ENCODE data around the gene TNFRSF14.

The TNFRSF14 gene

DNA sequence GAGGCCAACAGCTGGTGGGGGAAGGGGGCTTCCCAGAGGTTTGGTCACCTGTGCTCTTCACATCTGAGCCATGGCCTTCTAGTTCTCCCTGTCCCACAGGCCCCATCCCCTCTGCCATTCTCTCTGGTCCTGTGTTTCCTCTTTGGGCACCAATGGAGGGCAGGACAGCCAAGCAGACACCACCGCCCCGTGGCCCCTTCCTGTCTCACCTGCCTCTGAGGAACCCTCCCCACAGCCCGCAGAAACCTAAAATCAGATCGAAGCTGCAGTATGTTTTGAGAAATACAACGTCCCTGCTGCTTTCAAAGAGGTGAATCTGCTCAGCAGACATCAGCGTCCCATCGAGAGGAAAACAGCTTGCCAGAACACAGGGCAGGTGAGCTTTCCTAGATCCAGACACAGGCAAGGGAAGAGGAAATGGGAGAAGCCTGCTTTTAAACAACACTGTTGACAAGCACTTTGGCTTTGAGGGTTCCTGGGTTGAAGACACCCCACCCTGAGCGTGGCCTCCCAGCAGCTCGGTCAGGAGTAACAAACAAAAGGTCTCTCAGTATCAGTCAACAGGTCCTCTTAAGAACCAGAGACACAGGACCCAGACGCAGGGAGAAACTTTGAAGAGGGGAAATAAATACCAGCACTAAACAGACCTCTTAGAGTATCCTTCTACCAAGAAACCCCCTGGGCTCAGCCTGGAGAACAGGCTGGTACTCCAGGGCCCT, 32.1 kb upstream of the TNFRSF14 start:
- peak in 2 of 4 experiments; percentile 32 to 42 for DNase-seq

- no peak for DNase-seq
Observed at GRCh38 chr1:2525572-2525919, 30.6 kb upstream of the TNFRSF14 start.

- peak; percentile 64 to 86 (median 82) for DNase-seq
Observed at GRCh38 chr1:2525920-2526823, 30.0 kb upstream of the TNFRSF14 start, which contains the start of gene PANK4. TSS of gene PANK4 (minus strand) at chr1:2526596. CDS start at chr1:2526587, 9 bp downstream.

- DNase-seq = peak in 1 of 4 experiments; percentile 34
Observed at GRCh38 chr1:2526824-2527555, 29.2 kb upstream of the TNFRSF14 start.

DNA sequence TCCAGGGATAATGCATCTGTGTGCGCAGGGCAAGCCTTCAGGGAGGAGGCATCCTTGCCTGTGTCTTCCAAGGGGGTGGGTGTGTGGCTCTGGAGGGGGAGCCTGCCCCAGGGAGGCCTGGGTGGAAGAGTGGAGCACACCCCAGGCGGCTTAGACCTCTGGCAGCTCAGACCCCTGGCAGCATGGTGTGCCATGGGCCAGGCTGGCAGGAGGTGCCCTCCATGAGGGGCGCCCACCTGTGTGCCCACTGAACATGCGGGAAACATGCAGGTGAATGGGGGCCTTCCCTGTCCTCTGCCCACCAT, 28.7 kb upstream of the TNFRSF14 start:
- no peak for DNase-seq

- no peak for DNase-seq
Observed at GRCh38 chr1:2528016-2528415, 28.2 kb upstream of the TNFRSF14 start.

- DNase-seq = no peak
Observed at GRCh38 chr1:2528611-2528965, 27.6 kb upstream of the TNFRSF14 start.

GRCh38 chr1:2528966-2529783, 27.0 kb upstream of the TNFRSF14 start:
- DNase-seq = peak in 1 of 4 experiments; percentile 16

DNA sequence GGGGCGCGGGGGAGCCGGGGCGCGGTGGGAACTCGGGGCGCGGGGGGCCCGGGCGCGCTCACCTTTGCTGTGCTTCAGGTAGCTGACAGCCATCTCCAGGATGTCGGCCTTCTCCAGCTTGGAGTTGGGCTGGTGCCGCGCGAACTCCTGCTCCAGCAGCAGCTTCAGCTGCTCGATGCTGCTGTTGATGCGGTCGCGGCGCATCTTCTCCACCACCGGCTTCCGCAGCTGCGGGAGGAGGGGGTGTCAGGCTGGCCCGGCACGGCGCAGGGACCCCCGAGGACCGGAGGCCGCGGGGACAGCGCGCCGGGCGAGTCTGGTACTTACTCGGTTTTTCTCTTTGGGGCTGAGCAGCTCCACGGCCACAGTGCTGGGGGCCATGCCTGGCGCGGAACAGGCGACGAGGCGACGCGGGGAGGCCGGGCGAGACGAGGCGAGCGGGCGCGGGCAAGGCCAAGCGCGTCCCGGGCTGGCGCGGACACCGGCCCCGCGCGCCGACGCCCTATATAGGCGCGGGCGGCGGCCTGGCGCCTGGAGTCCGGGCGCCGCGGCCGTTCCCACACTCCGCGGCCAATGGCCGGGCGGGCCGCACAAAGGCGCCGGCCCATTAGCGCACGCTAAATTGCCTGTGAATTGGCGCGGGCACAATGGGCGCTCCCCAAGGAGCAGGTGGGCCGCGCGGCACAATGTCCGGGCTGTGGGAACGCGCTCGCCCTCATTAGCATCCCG, 26.2 kb upstream of the TNFRSF14 start, which contains the start of gene HES5:
Gene HES5, minus strand, starts transcription at position 480 of the 729 bp plus-strand sequence. Its CDS starts 99 bp downstream, at position 381.
- DNase-seq = peak in 1 of 4 experiments; percentile 26

DNA sequence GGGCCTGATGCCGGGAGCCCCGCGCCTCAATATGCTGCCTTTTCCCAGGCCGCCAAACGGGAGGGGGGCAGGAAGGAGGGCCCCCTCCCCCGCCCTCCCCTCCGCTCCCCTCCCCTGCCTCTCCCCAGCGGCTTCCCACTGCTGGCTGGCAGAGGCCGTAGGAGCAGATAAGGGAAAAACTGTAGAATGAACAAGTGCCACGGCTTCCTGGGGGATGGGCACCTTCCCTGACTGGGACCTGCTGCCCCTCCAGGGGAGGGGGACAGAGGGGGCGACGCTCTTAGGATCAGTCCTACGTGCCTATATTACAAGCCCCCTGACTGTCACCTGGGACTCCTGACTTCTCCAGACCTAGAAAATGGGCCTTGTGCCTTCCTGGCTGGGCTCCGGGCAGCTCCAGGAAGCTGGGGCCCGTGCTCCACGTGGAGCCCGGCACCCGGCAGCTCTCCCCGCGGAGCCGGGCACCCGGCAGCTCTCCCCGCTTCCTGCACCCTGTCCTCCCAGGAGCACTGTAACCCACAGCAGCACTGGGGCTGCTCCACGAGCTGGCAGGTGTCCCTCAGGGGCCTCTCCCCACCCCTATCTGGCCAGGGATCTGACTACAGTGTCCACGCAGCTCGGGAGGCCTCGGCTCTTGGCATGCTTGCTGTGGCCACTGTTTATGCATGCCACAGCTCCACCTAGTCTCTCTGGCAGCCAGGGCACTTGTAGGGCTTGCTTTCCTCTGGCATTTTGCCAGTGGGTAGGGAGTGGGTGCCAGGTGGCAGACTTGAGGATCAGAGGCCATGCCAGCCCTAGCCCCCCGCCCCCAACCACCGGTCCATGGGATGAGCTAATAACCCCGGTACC, 25.4 kb upstream of the TNFRSF14 start:
- DNase-seq = no peak

DNA sequence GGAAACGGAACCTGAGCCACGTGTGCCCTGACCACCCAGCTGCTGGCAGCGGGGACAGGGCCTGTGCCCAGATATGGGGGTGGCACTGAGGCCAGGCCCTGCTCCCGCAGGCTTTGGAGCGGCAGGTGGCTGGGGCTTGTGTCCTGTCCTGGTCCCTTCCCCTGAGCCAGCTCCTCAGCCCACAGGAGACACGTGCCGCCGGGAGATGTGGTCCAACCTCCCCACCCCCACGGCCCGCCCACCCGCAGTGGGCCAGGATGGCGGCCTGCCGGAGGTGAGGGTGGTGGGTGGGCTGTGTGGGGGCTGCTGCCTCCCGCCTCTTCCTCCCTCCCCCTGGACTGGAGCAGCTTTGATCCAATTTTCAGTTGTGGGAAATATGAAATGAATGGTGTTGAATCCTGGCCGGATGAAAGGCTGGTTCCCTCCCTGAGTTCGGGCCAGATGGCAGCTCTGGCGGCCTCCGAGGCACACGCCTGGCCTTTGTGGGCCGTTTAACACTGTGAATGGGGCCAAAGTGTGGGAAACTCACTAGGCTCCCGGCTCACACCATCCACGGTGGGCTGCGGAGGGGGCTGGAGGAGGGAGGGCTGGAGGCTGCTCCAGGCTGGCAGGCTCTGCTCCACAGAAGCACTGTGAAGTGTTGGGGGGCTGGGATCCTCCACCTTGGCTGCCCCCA, 23.5 kb upstream of the TNFRSF14 start:
- DNase-seq = no peak

- DNase-seq = no peak
Observed at GRCh38 chr1:2533365-2533764, 22.8 kb upstream of the TNFRSF14 start.

GRCh38 chr1:2534315-2534686, 21.9 kb upstream of the TNFRSF14 start:
- DNase-seq = no peak

DNA sequence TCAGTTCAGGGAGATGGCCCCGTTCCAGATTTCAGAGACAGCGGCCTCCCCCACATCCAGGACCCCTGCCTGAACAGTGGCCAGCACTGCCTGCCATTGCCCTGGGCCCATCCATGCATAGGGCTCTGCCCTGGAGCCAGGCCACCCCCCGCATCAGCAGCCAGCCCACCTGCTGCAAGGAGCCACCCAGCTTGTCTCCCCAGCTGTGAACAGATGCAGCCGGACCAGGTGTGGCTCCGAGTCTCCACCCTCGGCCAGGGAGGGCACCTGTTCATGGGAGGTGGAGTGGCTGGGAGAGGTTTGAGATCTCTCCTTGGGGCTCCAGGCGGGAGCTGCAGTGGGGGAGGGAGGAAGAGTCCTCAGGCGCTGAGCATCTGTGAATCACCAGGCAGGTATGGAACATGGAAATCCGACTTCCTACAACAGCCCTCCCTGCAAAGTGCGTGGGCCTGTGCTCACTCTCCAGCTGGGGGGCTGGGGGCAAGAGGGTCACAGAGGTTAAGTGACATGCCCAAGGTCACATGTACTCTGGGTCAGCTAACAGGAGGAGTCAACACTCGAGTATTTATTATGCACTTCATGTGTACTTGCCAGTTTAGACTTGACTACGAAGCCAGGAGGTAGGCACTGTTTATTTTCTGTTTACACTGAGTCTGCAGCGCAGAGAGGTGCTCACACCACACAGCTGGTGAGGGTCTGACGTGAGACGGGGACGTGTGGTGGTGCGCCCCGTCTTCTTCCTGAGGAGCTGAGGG, 21.3 kb upstream of the TNFRSF14 start:
- DNase-seq = no peak

DNA sequence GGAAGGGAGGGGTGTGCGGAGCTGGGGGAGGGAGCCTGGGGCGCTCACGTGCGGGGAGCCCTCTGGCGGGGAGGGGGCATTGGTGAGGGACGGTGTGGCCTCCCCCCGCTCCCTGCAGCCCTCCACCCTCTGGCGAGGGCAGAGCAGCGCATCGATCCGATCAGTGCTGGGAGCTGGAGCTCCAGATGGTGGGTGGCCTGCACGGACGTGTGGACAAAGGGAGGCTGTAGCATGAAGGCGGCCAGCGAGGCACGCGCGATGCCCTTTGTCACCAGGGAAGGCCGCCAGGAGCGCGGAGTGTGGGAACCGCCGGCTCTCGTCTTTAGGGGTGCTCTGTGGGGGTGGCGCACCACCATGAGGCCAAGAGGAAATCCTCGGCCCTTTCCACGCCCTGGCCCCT, 20.7 kb upstream of the TNFRSF14 start:
- no peak for DNase-seq

- DNase-seq = no peak
Observed at GRCh38 chr1:2535981-2536380, 20.2 kb upstream of the TNFRSF14 start.

GRCh38 chr1:2537784-2538115, 18.4 kb upstream of the TNFRSF14 start:
- no peak for DNase-seq

DNA sequence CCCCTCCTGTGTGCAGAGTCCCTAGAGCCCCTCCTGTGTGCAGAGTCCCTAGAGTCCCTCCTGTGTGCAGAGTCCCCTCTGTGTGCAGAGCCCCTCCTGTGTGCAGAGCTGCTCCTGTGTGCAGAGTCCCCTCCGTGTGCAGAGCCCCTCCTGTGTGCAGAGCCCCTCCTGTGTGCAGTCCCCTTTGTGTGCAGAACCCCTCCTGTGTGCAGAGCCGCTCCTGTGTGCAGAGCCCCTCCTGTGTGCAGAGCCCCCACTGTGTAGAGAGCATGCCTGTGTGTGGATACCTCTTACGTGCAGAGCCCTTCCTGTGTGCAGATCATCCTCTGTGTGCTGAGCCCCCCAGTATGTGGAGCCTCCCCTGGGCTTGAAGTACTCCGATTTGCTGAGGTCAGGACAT, 17.8 kb upstream of the TNFRSF14 start:
- DNase-seq = no peak

DNA sequence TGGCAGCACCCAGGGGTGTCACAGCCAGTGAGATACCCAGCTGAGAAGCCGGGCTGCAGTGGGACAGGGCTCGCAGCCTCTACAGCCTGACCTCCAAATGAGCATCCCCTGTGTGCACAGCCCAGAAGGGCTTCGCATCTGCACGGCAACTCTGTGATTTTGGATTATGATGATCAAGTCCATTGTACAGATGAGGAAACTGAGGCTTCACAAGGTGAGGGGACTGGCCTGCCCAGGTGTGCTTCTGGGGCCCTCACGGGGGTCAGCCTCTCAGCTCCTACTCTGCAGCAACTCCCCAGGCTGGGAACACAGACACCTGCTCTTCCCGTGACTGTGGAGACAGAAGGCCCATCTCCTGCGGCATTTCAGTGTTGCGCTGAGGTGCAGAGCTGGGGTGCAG, 17.3 kb upstream of the TNFRSF14 start:
- DNase-seq = no peak
